HAP-1 (cell line): ENCODE data around the gene PIP4K2C.
"Not testable (repeated sequence)": the region's sequence is repeated elsewhere in the genome, so short reads cannot be mapped to it uniquely, and the experiment has no call there.

Source experiments
- DNase-seq, 2 experiments: peaks; one replicate each; pipeline ENCODE4 v3.0.0-alpha.2; 2016 to 2020; ENCODE audit warnings: low spot score in 2 of 2
- H3K27me3 ChIP-seq: fragments of 250-450 bp; sonication (Bioruptor Pico); 2 replicates; pipeline ENCODE4 v1.5.1; 2020; ENCODE audit warnings: low read depth, mild to moderate bottlenecking, moderate library complexity
- H3K36me3 ChIP-seq: fragments of 250-450 bp; sonication (Bioruptor Pico); replicated peaks from 2 replicates; pipeline ENCODE4 v1.5.1; 2020; ENCODE audit warnings: mild to moderate bottlenecking
- H3K4me1 ChIP-seq: fragments of 250-450 bp; sonication (Bioruptor Pico); 2 replicates; pipeline ENCODE4 v1.5.1; 2020; ENCODE audit warnings: mild to moderate bottlenecking
- H3K4me3 ChIP-seq: fragments of 250-450 bp; sonication (Bioruptor Pico); 2 replicates; pipeline ENCODE4 v1.5.1; 2020; ENCODE audit warnings: mild to moderate bottlenecking, moderate library complexity
- H3K9me3 ChIP-seq: fragments of 250-450 bp; sonication (Bioruptor Pico); 2 replicates; pipeline ENCODE4 v1.5.1; 2020; ENCODE audit warnings: mild to moderate bottlenecking, moderate library complexity
- in situ Hi-C: fragments of 300-500 bp; cut with MboI; formaldehyde crosslinking; loops from 3 replicates; pipeline ENCODE4 v1.14.3; 2020; ENCODE audit warnings: low sequenced_read_pairs, inconsistent platforms, mixed read lengths

Gene PIP4K2C

GRCh38 chr12:57612711-57613426 lies 21.9 kb downstream of the PIP4K2C start:
- Histone ChIP-seq H3K27me3 (no peaks in the 10 kb centered on the region), H3K4me1 (peaks cover 4% of the 10 kb centered on the region), H3K9me3 (no peaks in the 10 kb centered on the region), H3K36me3 (peaks cover 11% of the 10 kb centered on the region), H3K4me3 (no peak overlapping the region)
- in situ Hi-C loops: no loop called here
- no peak for DNase-seq

- Histone ChIP-seq H3K27me3 (no peaks in the 10 kb centered on the region), H3K4me1 (peaks cover 4% of the 10 kb centered on the region), H3K4me3 (no peak overlapping the region), H3K36me3 (peaks cover 11% of the 10 kb centered on the region), H3K9me3 (no peaks in the 10 kb centered on the region)
- DNase-seq: no peak
- in situ Hi-C loops: no loop called here
Observed at GRCh38 chr12:57613427-57614109, 22.6 kb downstream of the PIP4K2C start.

DNA sequence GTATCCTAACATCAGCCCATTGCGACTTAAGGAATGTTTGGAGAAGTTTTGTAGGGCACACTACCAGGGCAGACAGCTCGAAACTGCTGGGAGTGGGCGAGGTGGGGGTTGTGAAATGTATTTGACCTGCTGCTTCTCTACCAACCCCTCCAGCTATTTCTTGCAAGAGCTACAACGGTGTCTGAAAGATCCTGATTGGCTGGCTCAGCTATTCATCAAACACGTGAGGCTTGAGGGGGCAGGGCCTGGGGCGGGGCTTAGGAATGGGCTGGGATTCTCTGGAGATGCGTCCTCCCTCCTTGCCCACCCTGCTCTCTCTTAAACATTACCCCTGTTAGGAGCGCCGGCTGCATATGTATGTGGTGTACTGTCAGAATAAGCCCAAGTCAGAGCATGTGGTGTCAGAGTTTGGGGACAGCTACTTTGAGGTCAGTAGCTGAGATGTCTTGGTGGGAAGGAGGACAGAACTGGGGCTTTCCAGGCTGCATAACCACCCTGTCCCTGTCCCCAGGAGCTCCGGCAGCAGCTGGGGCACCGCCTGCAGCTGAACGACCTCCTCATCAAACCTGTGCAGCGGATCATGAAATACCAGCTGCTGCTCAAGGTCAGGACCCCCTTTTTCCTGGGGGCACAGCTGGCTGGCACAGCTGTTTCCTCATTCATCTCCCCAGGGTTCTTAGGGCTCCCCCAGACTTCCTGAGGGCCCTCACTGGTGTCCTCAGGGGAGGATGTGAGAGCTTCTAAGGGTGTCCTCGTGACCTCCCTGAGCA lies 23.4 kb downstream of the PIP4K2C start:
- peak in 1 of 2 experiments; percentile 64 for DNase-seq
- Histone ChIP-seq H3K9me3 (no peaks in the 10 kb centered on the region), H3K27me3 (no peaks in the 10 kb centered on the region), H3K4me3 (no peak overlapping the region), H3K36me3 (peaks cover 11% of the 10 kb centered on the region), H3K4me1 (peaks cover 4% of the 10 kb centered on the region)
- in situ Hi-C loops: no loop called here

GRCh38 chr12:57614948-57615500 lies 24.0 kb downstream of the PIP4K2C start:
- peaks cover 11% of the 10 kb centered on the region for H3K36me3 ChIP-seq
- H3K9me3 ChIP-seq: no peaks in the 10 kb centered on the region
- DNase-seq: no peak
- in situ Hi-C loops: no loop called here
- H3K27me3 ChIP-seq: no peaks in the 10 kb centered on the region
- no peak overlapping the region for H3K4me3 ChIP-seq
- H3K4me1 ChIP-seq: peaks cover 4% of the 10 kb centered on the region

GRCh38 chr12:57615637-57616036 lies 24.6 kb downstream of the PIP4K2C start:
- in situ Hi-C loops: no loop called here
- DNase-seq: no peak
- no peaks in the 10 kb centered on the region for H3K9me3 ChIP-seq
- H3K4me3 ChIP-seq: no peak overlapping the region
- peaks cover 11% of the 10 kb centered on the region for H3K36me3 ChIP-seq
- peaks cover 4% of the 10 kb centered on the region for H3K4me1 ChIP-seq
- H3K27me3 ChIP-seq: no peaks in the 10 kb centered on the region

GRCh38 chr12:57616383-57617101 lies 25.6 kb downstream of the PIP4K2C start:
- Histone ChIP-seq H3K9me3 (no peaks in the 10 kb centered on the region), H3K4me3 (no peak overlapping the region), H3K27me3 (no peaks in the 10 kb centered on the region), H3K4me1 (no peaks in the 10 kb centered on the region), H3K36me3 (peaks cover 11% of the 10 kb centered on the region)
- DNase-seq: no peak
- in situ Hi-C loops: no loop called here

DNA sequence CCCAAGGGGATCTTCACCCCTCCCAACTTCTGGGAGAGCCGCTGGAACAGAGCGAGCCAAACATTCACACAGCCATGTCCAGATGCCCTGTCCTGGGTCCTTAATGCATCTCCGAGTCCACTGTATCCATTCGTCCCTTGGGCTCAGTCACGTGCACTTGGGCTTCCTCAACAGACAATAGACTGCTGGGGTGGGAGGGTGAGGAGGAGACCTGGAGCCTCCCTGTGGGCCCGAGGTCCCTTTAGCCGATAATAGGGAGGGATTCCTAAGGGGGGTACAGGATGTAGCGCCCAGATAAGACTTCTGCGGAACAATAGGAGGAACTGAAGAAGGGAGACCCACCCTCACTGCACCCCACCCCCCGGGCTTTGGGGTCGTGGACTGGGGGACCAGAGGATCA lies 26.9 kb downstream of the PIP4K2C start:
- Histone ChIP-seq H3K4me1 (no peaks in the 10 kb centered on the region), H3K4me3 (no peak overlapping the region), H3K36me3 (peaks cover 11% of the 10 kb centered on the region), H3K9me3 (no peaks in the 10 kb centered on the region), H3K27me3 (no peaks in the 10 kb centered on the region)
- in situ Hi-C loops: no loop called here
- no peak for DNase-seq

GRCh38 chr12:57618431-57618830 lies 27.4 kb downstream of the PIP4K2C start:
- H3K36me3 ChIP-seq: peaks cover 11% of the 10 kb centered on the region
- DNase-seq, H3K4me3 ChIP-seq, H3K27me3 ChIP-seq, in situ Hi-C loops, H3K9me3 ChIP-seq, H3K4me1 ChIP-seq: not testable (repeated sequence)

- peaks cover 11% of the 10 kb centered on the region for H3K36me3 ChIP-seq
- no peak overlapping the region for H3K4me3 ChIP-seq
- H3K27me3 ChIP-seq: no peaks in the 10 kb centered on the region
- H3K9me3 ChIP-seq: no peaks in the 10 kb centered on the region
- no peaks in the 10 kb centered on the region for H3K4me1 ChIP-seq
- DNase-seq: no peak
- in situ Hi-C loops: no loop called here
Observed at GRCh38 chr12:57618966-57619433, 28.0 kb downstream of the PIP4K2C start.

GRCh38 chr12:57619434-57620244 lies 28.6 kb downstream of the PIP4K2C start:
- DNase-seq: no peak
- in situ Hi-C loops: no loop called here
- Histone ChIP-seq H3K9me3 (no peaks in the 10 kb centered on the region), H3K36me3 (peaks cover 8% of the 10 kb centered on the region), H3K4me3 (no peak overlapping the region), H3K4me1 (no peaks in the 10 kb centered on the region), H3K27me3 (no peaks in the 10 kb centered on the region)

GRCh38 chr12:57620245-57620935 lies 29.4 kb downstream of the PIP4K2C start:
- Histone ChIP-seq H3K9me3 (no peaks in the 10 kb centered on the region), H3K36me3 (peaks cover 5% of the 10 kb centered on the region), H3K4me1 (no peaks in the 10 kb centered on the region), H3K27me3 (no peaks in the 10 kb centered on the region), H3K4me3 (no peak overlapping the region)
- DNase-seq: no peak
- in situ Hi-C loops: no loop called here

DNA sequence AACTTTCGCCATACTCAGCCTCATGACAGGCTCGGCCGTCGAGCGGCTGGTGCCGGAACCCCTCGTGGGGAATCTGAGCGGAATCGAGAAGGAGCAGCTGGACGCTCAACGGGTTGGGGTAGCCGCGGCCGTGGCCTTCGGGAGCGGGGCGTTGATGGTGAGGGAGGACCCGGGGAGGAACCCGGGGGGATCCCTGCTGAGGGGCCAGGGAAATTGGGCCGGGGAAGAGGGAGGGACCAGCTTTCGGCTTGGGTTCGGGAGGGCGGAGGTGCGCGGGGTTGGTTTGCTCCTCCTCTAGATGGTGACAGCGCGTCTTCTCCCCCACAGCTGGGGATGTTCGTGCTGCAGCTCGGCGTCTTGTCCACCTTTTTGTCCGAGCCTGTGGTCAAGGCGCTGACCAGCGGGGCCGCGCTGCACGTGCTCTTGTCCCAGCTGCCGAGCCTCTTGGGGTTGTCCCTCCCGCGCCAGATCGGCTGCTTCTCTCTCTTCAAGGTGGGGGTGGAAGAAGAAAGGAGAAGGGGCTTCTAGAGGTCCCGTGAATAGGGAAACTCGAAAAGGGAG lies 30.0 kb downstream of the PIP4K2C start:
- H3K27me3 ChIP-seq: no peaks in the 10 kb centered on the region
- no peaks in the 10 kb centered on the region for H3K9me3 ChIP-seq
- H3K4me1 ChIP-seq: no peaks in the 10 kb centered on the region
- H3K36me3 ChIP-seq: no peaks in the 10 kb centered on the region; the same call in 1 of the 2 replicates
- no peak overlapping the region for H3K4me3 ChIP-seq
- in situ Hi-C loops: no loop called here
- no peak for DNase-seq
